ENCODE measurements around the gene SLC5A11.
"Not testable (repeated sequence)": the region's sequence is repeated elsewhere in the genome, so short reads cannot be mapped to it uniquely, and the experiment has no call there.

The SLC5A11 gene

DNA sequence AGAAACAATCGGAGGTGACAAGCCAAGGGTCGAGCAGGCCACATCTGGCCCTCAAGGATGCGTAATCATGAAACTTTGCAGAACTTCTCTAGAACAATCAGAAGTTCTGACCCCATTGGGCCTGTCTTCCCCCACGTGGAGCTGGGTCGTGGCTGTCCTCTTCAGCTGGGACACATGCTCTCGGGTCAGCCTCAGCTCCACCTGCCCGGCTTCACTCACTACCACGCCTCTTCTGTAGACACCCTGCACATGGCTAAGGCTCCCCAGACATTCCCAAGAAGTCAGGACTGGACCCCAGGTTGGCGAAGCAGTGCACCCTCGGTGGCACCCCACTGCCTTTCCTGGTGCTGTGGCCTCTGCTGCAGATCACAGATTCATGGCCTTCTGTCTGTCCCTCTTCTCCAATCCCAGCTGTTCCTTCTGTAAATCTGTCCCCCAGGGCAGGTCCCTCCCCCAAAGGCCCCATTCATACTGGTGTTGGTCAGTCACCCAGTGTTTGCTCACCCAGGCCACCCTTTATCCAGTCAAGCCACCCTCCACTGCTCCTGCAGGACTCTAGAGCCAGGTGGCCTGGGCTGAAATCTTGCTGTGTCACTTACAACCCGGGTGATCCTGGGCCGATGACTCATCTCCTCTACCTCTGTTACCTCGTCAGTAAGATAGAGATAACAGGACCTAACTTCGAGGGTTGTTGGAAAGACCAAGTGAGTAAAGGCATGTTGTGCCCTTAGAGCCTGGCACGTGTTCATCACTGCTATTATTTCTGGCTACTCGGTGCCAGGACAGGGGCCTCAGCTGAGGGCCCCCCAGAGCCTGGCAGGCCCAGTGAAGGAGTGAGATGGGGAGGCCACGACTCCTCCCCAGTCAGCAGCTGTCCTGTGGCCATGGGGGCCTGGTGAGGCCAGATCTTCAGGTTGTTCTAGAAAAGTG, 1.4 kb upstream of the SLC5A11 start:
- no peak for ATAC-seq
- TF ChIP-seq ZFP3 (CRISPR knock-in tag; IDR thresholded peaks at IDR 0.05) (no peak), OSR1 (CRISPR knock-in tag; IDR thresholded peaks at IDR 0.05) (no peak), ESRRG (CRISPR knock-in tag; IDR thresholded peaks at IDR 0.05) (no peak), ZFP30 (CRISPR knock-in tag; IDR thresholded peaks at IDR 0.05) (no peak), PPARA (CRISPR knock-in tag; IDR thresholded peaks at IDR 0.05; ENCODE audit: borderline replicate concordance) (no peak), ZC3H10 (CRISPR knock-in tag; IDR thresholded peaks at IDR 0.05) (no peak), TCF4 (CRISPR knock-in tag; IDR thresholded peaks at IDR 0.05; ENCODE audit: borderline replicate concordance) (no peak), BACH2 (CRISPR knock-in tag; IDR thresholded peaks at IDR 0.05; ENCODE audit: borderline replicate concordance) (no peak), ZNF8 (CRISPR knock-in tag; IDR thresholded peaks at IDR 0.05) (no peak), SNAI2 (CRISPR knock-in tag; IDR thresholded peaks at IDR 0.05) (no peak), ZNF565 (CRISPR knock-in tag; conservative IDR thresholded peaks at IDR 0.05; ENCODE audit: low read depth) (no peak), GLIS3 (CRISPR knock-in tag; IDR thresholded peaks at IDR 0.05) (no peak), ISL1 (CRISPR knock-in tag; IDR thresholded peaks at IDR 0.05) (no peak)
- TF ChIP-seq, protein P1, sequence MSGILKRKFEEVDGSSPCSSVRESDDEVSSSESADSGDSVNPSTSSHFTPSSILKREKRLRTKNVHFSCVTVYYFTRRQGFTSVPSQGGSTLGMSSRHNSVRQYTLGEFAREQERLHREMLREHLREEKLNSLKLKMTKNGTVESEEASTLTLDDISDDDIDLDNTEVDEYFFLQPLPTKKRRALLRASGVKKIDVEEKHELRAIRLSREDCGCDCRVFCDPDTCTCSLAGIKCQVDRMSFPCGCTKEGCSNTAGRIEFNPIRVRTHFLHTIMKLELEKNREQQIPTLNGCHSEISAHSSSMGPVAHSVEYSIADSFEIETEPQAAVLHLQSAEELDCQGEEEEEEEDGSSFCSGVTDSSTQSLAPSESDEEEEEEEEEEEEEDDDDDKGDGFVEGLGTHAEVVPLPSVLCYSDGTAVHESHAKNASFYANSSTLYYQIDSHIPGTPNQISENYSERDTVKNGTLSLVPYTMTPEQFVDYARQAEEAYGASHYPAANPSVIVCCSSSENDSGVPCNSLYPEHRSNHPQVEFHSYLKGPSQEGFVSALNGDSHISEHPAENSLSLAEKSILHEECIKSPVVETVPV (CRISPR knock-in tag; IDR thresholded peaks at IDR 0.05): no peak
- TF ChIP-seq, protein P2, sequence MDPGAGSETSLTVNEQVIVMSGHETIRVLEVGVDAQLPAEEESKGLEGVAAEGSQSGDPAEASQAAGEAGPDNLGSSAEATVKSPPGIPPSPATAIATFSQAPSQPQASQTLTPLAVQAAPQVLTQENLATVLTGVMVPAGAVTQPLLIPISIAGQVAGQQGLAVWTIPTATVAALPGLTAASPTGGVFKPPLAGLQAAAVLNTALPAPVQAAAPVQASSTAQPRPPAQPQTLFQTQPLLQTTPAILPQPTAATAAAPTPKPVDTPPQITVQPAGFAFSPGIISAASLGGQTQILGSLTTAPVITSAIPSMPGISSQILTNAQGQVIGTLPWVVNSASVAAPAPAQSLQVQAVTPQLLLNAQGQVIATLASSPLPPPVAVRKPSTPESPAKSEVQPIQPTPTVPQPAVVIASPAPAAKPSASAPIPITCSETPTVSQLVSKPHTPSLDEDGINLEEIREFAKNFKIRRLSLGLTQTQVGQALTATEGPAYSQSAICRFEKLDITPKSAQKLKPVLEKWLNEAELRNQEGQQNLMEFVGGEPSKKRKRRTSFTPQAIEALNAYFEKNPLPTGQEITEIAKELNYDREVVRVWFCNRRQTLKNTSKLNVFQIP (CRISPR knock-in tag; IDR thresholded peaks at IDR 0.05; ENCODE audit: borderline replicate concordance, low read depth): no peak
- TF ChIP-seq, protein P3, sequence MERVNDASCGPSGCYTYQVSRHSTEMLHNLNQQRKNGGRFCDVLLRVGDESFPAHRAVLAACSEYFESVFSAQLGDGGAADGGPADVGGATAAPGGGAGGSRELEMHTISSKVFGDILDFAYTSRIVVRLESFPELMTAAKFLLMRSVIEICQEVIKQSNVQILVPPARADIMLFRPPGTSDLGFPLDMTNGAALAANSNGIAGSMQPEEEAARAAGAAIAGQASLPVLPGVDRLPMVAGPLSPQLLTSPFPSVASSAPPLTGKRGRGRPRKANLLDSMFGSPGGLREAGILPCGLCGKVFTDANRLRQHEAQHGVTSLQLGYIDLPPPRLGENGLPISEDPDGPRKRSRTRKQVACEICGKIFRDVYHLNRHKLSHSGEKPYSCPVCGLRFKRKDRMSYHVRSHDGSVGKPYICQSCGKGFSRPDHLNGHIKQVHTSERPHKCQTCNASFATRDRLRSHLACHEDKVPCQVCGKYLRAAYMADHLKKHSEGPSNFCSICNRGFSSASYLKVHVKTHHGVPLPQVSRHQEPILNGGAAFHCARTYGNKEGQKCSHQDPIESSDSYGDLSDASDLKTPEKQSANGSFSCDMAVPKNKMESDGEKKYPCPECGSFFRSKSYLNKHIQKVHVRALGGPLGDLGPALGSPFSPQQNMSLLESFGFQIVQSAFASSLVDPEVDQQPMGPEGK (CRISPR knock-in tag; IDR thresholded peaks at IDR 0.05; ENCODE audit: borderline replicate concordance): no peak

DNA sequence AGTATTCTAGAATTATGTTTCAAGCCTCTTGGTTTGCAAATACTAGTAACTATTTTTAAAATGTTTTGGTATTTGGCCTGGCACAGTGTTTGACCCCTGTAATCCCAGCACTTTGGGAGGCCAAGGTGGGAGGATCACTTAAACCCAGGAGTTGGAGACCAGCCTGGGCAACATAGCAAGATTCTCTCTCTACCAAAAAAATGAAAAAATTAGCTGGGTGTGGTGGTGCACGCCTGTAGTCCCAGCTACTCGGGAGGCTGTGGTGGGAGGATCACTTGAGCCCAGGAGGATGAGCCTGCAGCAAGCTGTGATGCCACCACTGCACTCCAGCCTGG, 765 bp upstream of the SLC5A11 start:
- not testable (repeated sequence) for ATAC-seq

DNA sequence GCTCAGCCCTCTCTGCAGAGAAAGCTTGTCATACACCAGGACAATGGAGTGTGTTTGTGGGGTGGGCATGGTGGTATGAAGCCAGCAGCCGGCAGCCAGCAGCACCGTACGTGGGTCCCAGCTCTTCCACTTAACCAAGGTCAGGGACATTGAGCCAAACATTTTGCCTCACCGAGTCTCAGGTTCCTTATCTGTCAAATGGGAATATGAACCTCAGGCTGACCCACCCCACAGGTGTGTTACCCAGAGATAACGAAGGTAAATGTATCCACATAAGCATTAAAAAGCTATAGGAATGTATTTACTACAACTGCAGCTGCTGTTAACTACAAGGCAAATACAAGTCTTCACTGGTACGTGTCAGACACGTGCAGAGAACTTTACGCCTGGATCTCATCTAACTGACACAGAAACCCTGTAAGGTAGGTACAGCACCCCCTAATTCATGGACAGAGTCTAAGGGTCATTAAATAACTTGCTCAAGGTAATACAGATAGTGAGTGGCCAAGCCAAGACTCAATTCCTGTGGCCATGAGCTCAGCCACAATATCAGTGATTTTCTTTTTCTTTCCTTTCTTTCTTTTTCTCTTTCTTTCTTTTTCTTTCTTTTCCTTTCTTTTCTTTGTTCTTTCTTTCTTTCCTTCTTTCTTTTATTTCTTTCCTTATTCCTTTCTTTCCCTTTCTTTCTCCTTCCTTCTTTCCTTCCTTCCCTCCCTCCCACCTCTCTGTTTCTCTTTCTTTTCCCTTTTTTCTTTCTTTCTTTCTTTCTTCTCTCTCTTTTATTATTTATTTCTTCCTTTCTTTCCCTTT, 990 bp downstream of the SLC5A11 start:
- no peak for TF ChIP-seq ARNTL (CRISPR knock-in tag; IDR thresholded peaks at IDR 0.05; ENCODE audit: borderline replicate concordance, low read depth)
- no peak for TF ChIP-seq ESRRG (CRISPR knock-in tag; IDR thresholded peaks at IDR 0.05)
- TF ChIP-seq OSR1 (CRISPR knock-in tag; IDR thresholded peaks at IDR 0.05): no peak
- no peak for TF ChIP-seq ZNF8 (CRISPR knock-in tag; IDR thresholded peaks at IDR 0.05)
- TF ChIP-seq, protein P2 (CRISPR knock-in tag; IDR thresholded peaks at IDR 0.05; ENCODE audit: borderline replicate concordance, low read depth): no peak
- TF ChIP-seq CSDC2 (CRISPR knock-in tag; IDR thresholded peaks at IDR 0.05): no peak
- TF ChIP-seq TCF4 (CRISPR knock-in tag; IDR thresholded peaks at IDR 0.05; ENCODE audit: borderline replicate concordance): no peak
- TF ChIP-seq, protein P4, sequence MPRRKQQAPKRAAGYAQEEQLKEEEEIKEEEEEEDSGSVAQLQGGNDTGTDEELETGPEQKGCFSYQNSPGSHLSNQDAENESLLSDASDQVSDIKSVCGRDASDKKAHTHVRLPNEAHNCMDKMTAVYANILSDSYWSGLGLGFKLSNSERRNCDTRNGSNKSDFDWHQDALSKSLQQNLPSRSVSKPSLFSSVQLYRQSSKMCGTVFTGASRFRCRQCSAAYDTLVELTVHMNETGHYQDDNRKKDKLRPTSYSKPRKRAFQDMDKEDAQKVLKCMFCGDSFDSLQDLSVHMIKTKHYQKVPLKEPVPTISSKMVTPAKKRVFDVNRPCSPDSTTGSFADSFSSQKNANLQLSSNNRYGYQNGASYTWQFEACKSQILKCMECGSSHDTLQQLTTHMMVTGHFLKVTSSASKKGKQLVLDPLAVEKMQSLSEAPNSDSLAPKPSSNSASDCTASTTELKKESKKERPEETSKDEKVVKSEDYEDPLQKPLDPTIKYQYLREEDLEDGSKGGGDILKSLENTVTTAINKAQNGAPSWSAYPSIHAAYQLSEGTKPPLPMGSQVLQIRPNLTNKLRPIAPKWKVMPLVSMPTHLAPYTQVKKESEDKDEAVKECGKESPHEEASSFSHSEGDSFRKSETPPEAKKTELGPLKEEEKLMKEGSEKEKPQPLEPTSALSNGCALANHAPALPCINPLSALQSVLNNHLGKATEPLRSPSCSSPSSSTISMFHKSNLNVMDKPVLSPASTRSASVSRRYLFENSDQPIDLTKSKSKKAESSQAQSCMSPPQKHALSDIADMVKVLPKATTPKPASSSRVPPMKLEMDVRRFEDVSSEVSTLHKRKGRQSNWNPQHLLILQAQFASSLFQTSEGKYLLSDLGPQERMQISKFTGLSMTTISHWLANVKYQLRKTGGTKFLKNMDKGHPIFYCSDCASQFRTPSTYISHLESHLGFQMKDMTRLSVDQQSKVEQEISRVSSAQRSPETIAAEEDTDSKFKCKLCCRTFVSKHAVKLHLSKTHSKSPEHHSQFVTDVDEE (CRISPR knock-in tag; IDR thresholded peaks at IDR 0.05): no peak
- no peak for TF ChIP-seq ZNF70 (CRISPR knock-in tag; IDR thresholded peaks at IDR 0.05)
- TF ChIP-seq GLIS3 (CRISPR knock-in tag; IDR thresholded peaks at IDR 0.05): no peak
- TF ChIP-seq TOX (CRISPR knock-in tag; IDR thresholded peaks at IDR 0.05; ENCODE audit: borderline replicate concordance): no peak
- TF ChIP-seq, protein P5, sequence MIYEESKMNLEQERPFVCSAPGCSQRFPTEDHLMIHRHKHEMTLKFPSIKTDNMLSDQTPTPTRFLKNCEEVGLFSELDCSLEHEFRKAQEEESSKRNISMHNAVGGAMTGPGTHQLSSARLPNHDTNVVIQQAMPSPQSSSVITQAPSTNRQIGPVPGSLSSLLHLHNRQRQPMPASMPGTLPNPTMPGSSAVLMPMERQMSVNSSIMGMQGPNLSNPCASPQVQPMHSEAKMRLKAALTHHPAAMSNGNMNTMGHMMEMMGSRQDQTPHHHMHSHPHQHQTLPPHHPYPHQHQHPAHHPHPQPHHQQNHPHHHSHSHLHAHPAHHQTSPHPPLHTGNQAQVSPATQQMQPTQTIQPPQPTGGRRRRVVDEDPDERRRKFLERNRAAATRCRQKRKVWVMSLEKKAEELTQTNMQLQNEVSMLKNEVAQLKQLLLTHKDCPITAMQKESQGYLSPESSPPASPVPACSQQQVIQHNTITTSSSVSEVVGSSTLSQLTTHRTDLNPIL (CRISPR knock-in tag; IDR thresholded peaks at IDR 0.05; ENCODE audit: low read depth): no peak
- no peak for TF ChIP-seq SNAI2 (CRISPR knock-in tag; IDR thresholded peaks at IDR 0.05)
- no peak for TF ChIP-seq ZFP30 (CRISPR knock-in tag; IDR thresholded peaks at IDR 0.05)
- ATAC-seq: no peak
